ENCODE results near the gene ZGRF1. TPM values are rescaled to one million over a fixed set of nuclear protein-coding genes. Genes with fewer than 3 reads are reported as not detected.
"Not testable (repeated sequence)": the region's sequence is repeated elsewhere in the genome, so short reads cannot be mapped to it uniquely, and the experiment has no call there.

ZGRF1 gene
- total RNA-seq, 2 experiments from 2014 or later = 40.0 to 43.0 TPM

DNA sequence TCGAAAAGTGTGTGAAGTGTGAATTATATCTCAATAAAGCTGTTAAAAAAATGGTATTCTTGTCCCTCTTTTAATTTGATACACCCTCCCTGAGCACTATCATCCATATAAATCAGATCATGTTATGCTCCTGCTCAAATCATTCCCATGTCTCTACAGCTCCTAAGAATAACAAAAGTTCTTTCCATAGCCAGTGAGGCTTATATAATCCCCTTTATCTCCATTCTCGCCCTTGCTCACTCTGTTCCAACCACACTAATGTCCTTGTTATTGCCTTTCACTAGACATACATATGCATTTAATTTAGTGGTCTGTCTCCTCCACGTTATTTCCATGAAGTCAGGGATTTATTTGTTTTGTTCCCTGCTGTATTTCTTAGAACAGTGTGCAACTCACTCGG, 10.5 kb downstream of the ZGRF1 start:
- no peak for DNase-seq
- H3K4me1 Mint-ChIP-seq (ENCODE audit: low read depth) = no peaks in the 10 kb centered on the region
- H3K36me3 Mint-ChIP-seq (ENCODE audit: low read depth) = peaks cover 29% of the 10 kb centered on the region
- intact Hi-C loops (cut with micrococcal nuclease) = no loop called here
- H3K4me3 Mint-ChIP-seq = no peak overlapping the region
- CTCF ChIA-PET = no interaction called here
- H3K27me3 Mint-ChIP-seq (ENCODE audit: low read depth) = no peaks in the 10 kb centered on the region
- H3K9me3 Mint-ChIP-seq = no peaks in the 10 kb centered on the region
- H3K27ac Mint-ChIP-seq = no peak overlapping the region

DNA sequence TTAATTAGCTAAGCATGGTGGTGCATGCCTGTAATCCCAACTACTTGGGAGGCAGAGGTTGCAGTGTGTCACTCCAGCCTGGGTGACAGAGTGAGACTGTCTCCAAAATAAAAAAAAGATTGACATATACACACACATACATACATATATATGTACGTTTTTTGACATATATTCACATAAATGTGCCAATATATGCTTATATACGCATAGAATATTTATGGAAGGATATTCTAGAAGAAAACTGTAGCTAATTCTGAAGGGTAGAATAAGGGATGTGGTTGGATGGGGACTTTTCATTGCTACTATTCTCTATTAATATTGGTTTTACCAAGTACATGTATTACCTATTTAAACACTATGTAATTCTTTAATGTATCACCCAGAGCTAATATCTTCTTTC, 19.7 kb downstream of the ZGRF1 start:
- no peak for DNase-seq
- Mint-ChIP-seq H3K4me3 (no peak overlapping the region), H3K36me3 (ENCODE audit: low read depth) (peaks cover 19% of the 10 kb centered on the region), H3K27ac (no peak overlapping the region), H3K27me3 (ENCODE audit: low read depth) (no peaks in the 10 kb centered on the region), H3K9me3 (no peaks in the 10 kb centered on the region), H3K4me1 (ENCODE audit: low read depth) (no peaks in the 10 kb centered on the region)
- CTCF ChIA-PET = interaction anchor here (0.6 kb wide), 1 partner anchor 146 kb away, joined by 4 read pairs; no protein-coding TSS in a partner anchor
- intact Hi-C loops (cut with micrococcal nuclease) = no loop called here

DNA sequence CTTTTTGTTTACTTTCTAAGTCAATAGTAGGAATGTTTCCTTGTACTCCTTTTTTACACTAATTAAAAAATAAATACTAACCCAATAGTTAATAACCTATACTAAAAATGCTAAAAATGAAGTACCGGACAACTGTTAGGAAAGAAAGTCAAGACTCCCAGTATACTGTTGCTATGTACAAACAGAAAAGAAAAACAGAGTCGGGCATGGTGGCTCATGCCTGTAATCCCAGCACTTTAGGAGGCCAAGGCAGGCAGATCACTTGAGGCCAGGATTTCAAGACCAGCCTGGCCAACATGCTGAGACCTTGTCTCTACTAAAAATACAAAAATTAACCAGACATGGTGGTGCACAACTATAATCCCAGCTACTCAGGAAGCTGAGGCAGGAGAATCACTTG, 23.9 kb downstream of the ZGRF1 start:
- H3K36me3 Mint-ChIP-seq (ENCODE audit: low read depth); intact Hi-C loops (cut with micrococcal nuclease); H3K4me3 Mint-ChIP-seq; H3K27me3 Mint-ChIP-seq (ENCODE audit: low read depth); H3K27ac Mint-ChIP-seq; DNase-seq; H3K4me1 Mint-ChIP-seq (ENCODE audit: low read depth); H3K9me3 Mint-ChIP-seq: not testable (repeated sequence)
- CTCF ChIA-PET = interaction anchor here (1.0 kb wide), 1 partner anchor 8 kb away, joined by 3 read pairs; no protein-coding TSS in a partner anchor

DNA sequence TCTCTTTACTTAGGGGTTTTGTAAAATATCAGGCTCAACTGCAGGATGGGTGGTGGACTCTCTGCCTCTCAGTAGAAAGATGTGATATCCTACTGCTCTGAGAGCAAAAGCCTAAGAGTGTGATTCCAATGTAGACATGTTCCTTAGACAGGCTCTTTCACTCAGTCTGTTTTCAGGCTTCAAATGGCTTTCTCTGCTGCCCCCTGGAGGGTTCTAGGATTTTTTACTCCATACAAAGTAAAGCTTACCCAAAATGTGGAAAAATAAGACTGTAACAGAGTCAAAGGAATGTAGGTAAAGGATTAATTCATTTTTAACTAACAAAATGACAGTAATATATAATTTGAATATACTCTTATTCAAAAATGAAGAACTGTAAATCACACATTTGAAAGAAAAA, 32.1 kb downstream of the ZGRF1 start:
- Mint-ChIP-seq H3K36me3 (ENCODE audit: low read depth) (peaks cover 4% of the 10 kb centered on the region), H3K4me1 (ENCODE audit: low read depth) (no peaks in the 10 kb centered on the region), H3K27ac (no peak overlapping the region), H3K27me3 (ENCODE audit: low read depth) (no peaks in the 10 kb centered on the region), H3K9me3 (no peaks in the 10 kb centered on the region), H3K4me3 (no peak overlapping the region)
- peak; percentile 44 for DNase-seq
- intact Hi-C loops (cut with micrococcal nuclease) = loop anchor here (1.0 to 2.0 kb wide), 4 partner anchors 81 to 529 kb away; no protein-coding TSS in a partner anchor
- CTCF ChIA-PET = interaction anchor here (0.6 to 1.4 kb wide), 5 partner anchors 9 to 153 kb away, joined by 3 to 5 read pairs (median 3); no protein-coding TSS in a partner anchor

DNA sequence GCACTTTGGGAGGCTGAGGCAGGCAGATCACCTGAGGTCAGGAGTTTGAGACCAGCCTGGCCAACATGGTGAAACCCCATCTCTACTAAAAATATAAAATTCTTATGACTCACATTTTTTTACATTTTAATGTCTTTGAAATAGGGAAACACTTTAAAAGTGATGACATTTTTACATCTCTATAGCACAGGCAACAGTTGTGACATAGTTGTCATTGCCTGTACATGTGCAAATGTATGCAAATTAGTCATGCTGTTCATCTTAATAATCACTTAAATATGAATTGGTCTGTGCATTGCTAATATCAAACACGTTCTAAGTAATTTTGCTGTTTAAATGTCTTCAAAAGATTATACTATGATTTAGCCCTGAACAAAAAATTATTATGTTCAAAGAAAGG, 41.7 kb downstream of the ZGRF1 start:
- Mint-ChIP-seq H3K36me3 (ENCODE audit: low read depth) (peaks cover 12% of the 10 kb centered on the region), H3K27me3 (ENCODE audit: low read depth) (no peaks in the 10 kb centered on the region), H3K4me1 (ENCODE audit: low read depth) (no peaks in the 10 kb centered on the region), H3K9me3 (peaks cover 1% of the 10 kb centered on the region), H3K4me3 (no peak overlapping the region), H3K27ac (no peak overlapping the region)
- intact Hi-C loops (cut with micrococcal nuclease) = no loop called here
- no peak for DNase-seq
- CTCF ChIA-PET = no interaction called here

DNA sequence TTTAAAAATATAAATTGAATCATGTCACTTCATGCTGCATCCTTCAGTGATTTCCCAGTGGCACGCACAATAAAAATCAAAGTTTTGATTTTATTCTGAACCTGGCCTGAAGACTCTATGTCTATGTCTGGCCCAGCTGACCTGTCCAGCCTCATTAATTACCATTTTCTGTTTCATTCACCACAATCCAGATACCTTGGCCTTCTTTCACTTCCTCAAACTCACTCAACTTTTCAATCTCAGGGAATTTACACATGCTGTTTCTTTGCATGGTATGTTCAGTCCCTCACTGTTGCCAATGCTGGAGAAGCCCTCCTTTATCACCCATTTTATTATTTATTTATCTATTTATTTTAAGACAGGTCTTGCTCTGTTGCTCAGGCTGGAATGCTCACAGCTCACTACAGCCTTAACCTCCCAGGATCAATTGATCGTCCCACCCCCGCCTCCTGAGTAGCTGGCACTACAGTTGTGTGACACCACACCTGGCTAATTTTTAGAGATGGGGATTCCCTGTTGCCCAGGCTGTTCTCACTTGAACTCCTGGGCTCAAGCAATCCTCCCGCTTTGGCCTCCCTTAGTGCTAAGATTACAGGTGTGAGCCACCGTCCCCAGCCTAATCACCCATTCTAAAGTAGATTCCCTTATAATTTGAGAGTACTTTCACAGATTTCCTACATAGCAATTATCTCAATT, 43.1 kb downstream of the ZGRF1 start:
- Mint-ChIP-seq H3K36me3 (ENCODE audit: low read depth) (peaks cover 18% of the 10 kb centered on the region), H3K27ac (no peak overlapping the region), H3K27me3 (ENCODE audit: low read depth) (no peaks in the 10 kb centered on the region), H3K9me3 (peaks cover 1% of the 10 kb centered on the region), H3K4me3 (no peak overlapping the region), H3K4me1 (ENCODE audit: low read depth) (no peaks in the 10 kb centered on the region)
- intact Hi-C loops (cut with micrococcal nuclease) = no loop called here
- CTCF ChIA-PET = no interaction called here
- no peak for DNase-seq

DNA sequence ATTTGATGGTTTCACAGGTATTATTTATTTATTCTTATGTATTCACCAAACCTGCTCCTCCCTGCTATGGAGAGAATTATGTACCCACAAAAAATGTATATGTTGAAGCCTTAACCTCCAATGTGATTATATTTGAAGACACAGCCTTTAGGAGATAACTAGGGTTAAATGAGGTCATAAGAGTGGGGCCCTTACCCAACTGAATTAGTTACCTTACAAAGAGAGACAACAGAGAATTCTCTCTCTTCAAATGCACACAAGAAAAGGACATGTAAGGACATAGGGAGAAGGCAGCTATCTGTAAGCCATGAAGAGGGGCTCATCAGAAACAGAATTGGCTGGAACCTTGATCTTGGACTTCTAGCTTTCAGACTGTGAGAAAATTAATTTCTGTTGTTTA, 44.0 kb downstream of the ZGRF1 start:
- Mint-ChIP-seq H3K4me3 (no peak overlapping the region), H3K27me3 (ENCODE audit: low read depth) (no peaks in the 10 kb centered on the region), H3K36me3 (ENCODE audit: low read depth) (peaks cover 16% of the 10 kb centered on the region), H3K27ac (no peak overlapping the region), H3K4me1 (ENCODE audit: low read depth) (no peaks in the 10 kb centered on the region), H3K9me3 (peaks cover 1% of the 10 kb centered on the region)
- intact Hi-C loops (cut with micrococcal nuclease) = no loop called here
- DNase-seq = no peak
- CTCF ChIA-PET = no interaction called here

DNA sequence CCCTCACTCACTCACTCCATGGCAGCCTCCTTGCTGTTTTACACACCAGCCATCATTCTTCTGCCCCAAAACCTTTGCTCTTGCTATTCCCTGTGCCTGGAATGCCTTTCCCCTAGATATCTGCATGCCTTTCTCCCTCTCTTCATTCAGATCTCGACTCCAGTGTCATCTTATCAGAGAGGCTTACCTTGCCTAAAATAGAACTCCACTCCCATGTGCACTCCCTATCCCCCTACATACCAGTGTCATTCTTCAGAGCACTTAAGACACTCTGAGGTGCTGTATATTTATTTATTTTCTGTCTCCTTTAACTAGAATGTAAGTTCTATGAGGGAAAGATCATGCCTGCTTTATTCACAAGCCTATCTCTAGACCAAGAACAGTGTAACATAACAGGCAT, 45.1 kb downstream of the ZGRF1 start:
- CTCF ChIA-PET = interaction anchor here (0.6 to 1.2 kb wide), 3 partner anchors 74 to 344 kb away, joined by 3 to 4 read pairs (median 3); no protein-coding TSS in a partner anchor
- DNase-seq = no peak
- Mint-ChIP-seq H3K27me3 (ENCODE audit: low read depth) (no peaks in the 10 kb centered on the region), H3K4me1 (ENCODE audit: low read depth) (no peaks in the 10 kb centered on the region), H3K36me3 (ENCODE audit: low read depth) (peaks cover 20% of the 10 kb centered on the region), H3K4me3 (no peak overlapping the region), H3K9me3 (peaks cover 1% of the 10 kb centered on the region), H3K27ac (peak overlapping the region; percentile 0)
- intact Hi-C loops (cut with micrococcal nuclease) = no loop called here

DNA sequence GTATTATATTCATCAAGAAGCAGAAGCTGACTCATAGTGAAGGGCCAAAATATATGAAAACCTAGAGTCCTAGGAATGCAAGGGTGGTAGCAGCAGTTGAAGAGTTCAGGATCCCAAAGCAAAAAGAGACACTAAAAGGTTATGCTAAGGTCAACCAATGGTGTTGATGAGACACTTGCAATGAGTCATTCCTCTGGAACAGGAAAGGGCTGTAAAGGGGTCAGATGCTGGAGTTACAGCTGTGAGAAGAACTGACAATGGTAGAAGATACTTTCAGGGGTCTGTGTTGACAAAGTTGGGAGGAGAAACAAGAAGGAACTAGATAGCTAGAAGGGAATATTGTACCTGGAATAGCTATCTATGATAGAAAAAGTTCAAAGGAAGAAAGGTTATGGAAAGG, 47.5 kb downstream of the ZGRF1 start:
- no peak for DNase-seq
- H3K36me3 Mint-ChIP-seq (ENCODE audit: low read depth) = peaks cover 25% of the 10 kb centered on the region
- CTCF ChIA-PET = no interaction called here
- intact Hi-C loops (cut with micrococcal nuclease) = no loop called here
- H3K4me3 Mint-ChIP-seq = no peak overlapping the region
- no peak overlapping the region for H3K27ac Mint-ChIP-seq
- H3K4me1 Mint-ChIP-seq (ENCODE audit: low read depth) = no peaks in the 10 kb centered on the region
- H3K27me3 Mint-ChIP-seq (ENCODE audit: low read depth) = no peaks in the 10 kb centered on the region
- H3K9me3 Mint-ChIP-seq = peaks cover 1% of the 10 kb centered on the region

DNA sequence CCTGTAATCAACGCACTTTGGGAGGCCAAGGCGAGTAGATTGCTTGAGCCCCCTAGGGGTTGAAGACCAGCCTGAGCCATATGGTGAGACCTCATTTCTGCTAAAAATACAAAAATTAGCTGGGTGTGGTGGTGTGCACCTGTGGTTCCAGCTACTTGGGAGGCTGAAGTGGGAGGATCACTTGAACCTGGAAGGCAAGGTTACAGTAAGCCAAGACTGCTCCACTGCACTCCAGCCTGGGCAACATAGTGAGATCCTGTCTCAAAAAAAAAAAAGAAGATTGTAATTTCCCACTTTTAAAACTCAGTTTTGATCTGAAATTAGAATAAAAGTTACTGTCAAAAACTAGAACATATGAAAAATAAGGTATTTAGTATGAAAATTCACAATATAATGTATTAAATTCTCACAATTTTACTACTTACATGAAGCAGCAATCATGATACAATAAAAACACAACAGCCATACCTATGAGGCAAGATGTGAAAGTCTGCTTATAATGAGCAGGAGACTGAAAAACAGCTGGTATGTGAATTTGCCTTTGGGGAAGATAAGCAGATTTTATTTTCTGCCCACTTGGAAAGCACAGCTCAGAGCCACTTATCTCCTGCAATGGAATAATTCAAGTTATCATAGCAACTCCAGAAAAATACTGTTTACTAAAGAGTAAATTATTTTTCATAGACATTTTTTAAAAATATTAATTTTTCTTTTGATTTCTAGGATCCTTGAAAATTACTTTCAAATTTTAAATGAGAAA, 50.6 kb downstream of the ZGRF1 start:
- Mint-ChIP-seq H3K27me3 (ENCODE audit: low read depth) (no peaks in the 10 kb centered on the region), H3K4me1 (ENCODE audit: low read depth) (no peaks in the 10 kb centered on the region), H3K9me3 (no peaks in the 10 kb centered on the region), H3K4me3 (no peak overlapping the region), H3K36me3 (ENCODE audit: low read depth) (peaks cover 29% of the 10 kb centered on the region), H3K27ac (no peak overlapping the region)
- DNase-seq = no peak
- intact Hi-C loops (cut with micrococcal nuclease) = no loop called here
- CTCF ChIA-PET = interaction anchor here (0.6 kb wide), 1 partner anchor 398 kb away, joined by 3 read pairs; no protein-coding TSS in a partner anchor

DNA sequence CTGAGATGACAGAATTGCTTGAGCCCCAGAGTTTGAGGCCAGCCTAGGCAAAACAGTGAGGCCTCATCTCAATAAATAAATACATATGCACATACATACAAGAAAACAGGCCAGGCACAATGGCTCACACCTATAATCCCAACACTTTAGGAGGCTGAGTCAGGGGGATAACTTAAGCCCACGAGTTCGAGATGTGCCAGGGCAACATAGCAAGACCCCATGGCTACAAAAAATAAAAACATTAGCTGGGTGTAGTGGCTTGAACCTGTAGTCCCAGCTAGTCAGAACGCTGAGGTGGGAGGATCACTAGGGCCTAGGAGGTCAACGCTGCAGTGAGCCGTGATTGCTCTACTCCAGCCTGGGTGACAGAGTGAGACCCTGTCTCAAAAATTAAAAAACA, 69.2 kb downstream of the ZGRF1 start:
- Mint-ChIP-seq H3K4me1 (ENCODE audit: low read depth) (no peaks in the 10 kb centered on the region), H3K9me3 (no peaks in the 10 kb centered on the region), H3K4me3 (no peak overlapping the region), H3K36me3 (ENCODE audit: low read depth) (peaks cover 7% of the 10 kb centered on the region), H3K27ac (no peak overlapping the region), H3K27me3 (ENCODE audit: low read depth) (no peaks in the 10 kb centered on the region)
- CTCF ChIA-PET = interaction anchor here (0.6 to 0.7 kb wide), 2 partner anchors 25 to 36 kb away, joined by 3 read pairs; no protein-coding TSS in a partner anchor
- no peak for DNase-seq
- intact Hi-C loops (cut with micrococcal nuclease) = no loop called here

DNA sequence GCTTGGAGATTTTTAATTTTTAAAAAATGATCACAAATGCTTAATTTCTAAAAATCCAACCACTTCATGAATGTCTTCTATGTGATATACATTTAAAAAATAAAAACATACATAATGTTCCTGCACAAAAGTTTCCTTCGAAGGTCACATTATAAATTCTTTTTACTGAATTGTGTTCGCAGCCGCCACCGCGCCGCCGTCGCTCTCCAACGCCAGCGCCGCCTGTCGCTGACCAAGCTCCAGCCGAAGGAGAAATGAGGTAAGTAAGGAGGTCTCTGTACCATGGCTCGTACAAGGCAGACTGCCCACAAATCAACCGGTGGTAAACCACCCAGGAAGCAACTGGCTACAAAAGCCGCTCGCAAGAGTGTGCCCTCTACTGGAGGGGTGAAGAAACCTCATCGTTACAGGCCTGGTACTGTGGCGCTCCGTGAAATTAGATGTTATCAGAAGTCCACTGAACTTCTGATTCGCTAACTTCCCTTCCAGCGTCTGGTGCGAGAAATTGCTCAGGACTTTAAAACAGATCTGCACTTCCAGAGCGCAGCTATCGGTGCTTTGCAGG, 71.9 kb downstream of the ZGRF1 start:
- no peaks in the 10 kb centered on the region for H3K27me3 Mint-ChIP-seq (ENCODE audit: low read depth)
- no peak overlapping the region for H3K4me3 Mint-ChIP-seq
- no peak for DNase-seq
- peaks cover 11% of the 10 kb centered on the region for H3K36me3 Mint-ChIP-seq (ENCODE audit: low read depth)
- CTCF ChIA-PET = interaction anchor here (0.7 kb wide), 1 partner anchor 12 kb away, joined by 5 read pairs; no protein-coding TSS in a partner anchor
- H3K27ac Mint-ChIP-seq = no peak overlapping the region
- H3K9me3 Mint-ChIP-seq = no peaks in the 10 kb centered on the region
- no peaks in the 10 kb centered on the region for H3K4me1 Mint-ChIP-seq (ENCODE audit: low read depth)
- intact Hi-C loops (cut with micrococcal nuclease) = no loop called here

All from activated naive CD4-positive, alpha-beta T cell treated with anti-CD3 and anti-CD28 coated beads for 36 hours (primary cell).